Mesodermal cell (in vitro differentiated cells): ENCODE data around the gene PLIN4.
"Not testable (repeated sequence)": the region's sequence is repeated elsewhere in the genome, so short reads cannot be mapped to it uniquely, and the experiment has no call there.

Experiments used
- H3K27ac ChIP-seq: 2 replicates; pipeline ENCODE4 v1.7.0; 2013; ENCODE audit warnings: mild to moderate bottlenecking, low read depth, low read length, moderate library complexity; ENCODE audit not compliant: severe bottlenecking
- H3K36me3 ChIP-seq: 2 replicates; pipeline ENCODE4 v1.7.1; 2013; ENCODE audit warnings: mild to moderate bottlenecking, low read length, moderate library complexity; ENCODE audit not compliant: control insufficient read depth, insufficient read depth
- H3K4me1 ChIP-seq: one replicate; pipeline ENCODE4 v1.7.1; 2013; ENCODE audit warnings: mild to moderate bottlenecking, low read length; ENCODE audit not compliant: insufficient read depth, control insufficient read depth, poor library complexity, severe bottlenecking
- H3K4me3 ChIP-seq: 2 replicates; pipeline ENCODE4 v1.7.0; 2013; ENCODE audit warnings: low read length, control low read depth, mild to moderate bottlenecking; ENCODE audit not compliant: insufficient read depth, poor library complexity, severe bottlenecking; ENCODE audit errors: extremely low read depth
- H3K9me3 ChIP-seq: 2 replicates; pipeline ENCODE4 v1.7.1; 2013; ENCODE audit warnings: mild to moderate bottlenecking, low read length, moderate library complexity; ENCODE audit not compliant: control insufficient read depth
- WGBS, 2 experiments: methylation state at CpG; one replicate each; pipeline ENCODE4 v1.1.5; 2013; ENCODE audit warnings: missing lambda C conversion rate in 2 of 2; ENCODE audit not compliant: insufficient coverage in 2 of 2; 5-methylcytosine and 5-hydroxymethylcytosine counted together

Gene PLIN4

DNA sequence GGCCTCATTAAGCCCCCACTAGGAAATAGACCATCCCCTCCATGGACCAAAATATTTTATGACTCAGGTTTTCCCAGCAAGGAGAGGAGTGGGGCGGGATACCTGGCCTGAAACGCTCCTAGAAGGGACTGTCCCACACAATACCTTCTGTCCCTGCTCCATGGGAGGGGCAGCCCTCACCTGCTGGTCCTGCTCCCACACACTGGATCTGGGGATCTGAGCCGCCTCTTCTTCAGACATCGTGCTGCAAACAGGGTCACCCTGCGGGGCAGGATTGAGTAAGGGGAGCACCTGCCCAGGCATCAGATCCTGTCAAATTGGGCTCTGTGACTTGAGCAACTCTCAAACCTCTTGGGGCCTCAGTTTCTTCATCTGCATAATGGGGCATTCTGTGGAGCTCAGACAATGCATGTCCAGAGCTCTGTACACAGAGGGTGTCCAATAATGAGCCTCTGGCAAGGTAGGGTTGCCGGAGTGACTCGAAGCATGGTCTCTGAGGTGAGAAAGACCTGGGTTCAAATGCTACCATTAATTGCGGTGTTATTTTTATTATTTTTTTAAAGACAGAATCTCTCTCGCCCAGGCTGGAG, 15.6 kb upstream of the PLIN4 start:
- H3K4me1 ChIP-seq: no peaks in the 10 kb centered on the region
- H3K27ac ChIP-seq: no peak overlapping the region
- no peak overlapping the region for H3K4me3 ChIP-seq
- no peaks in the 10 kb centered on the region for H3K36me3 ChIP-seq
- no peaks in the 10 kb centered on the region for H3K9me3 ChIP-seq
- 82 to 90% methylated on average over 6 to 8 of the region's 9 CpGs for WGBS, 2 experiments

DNA sequence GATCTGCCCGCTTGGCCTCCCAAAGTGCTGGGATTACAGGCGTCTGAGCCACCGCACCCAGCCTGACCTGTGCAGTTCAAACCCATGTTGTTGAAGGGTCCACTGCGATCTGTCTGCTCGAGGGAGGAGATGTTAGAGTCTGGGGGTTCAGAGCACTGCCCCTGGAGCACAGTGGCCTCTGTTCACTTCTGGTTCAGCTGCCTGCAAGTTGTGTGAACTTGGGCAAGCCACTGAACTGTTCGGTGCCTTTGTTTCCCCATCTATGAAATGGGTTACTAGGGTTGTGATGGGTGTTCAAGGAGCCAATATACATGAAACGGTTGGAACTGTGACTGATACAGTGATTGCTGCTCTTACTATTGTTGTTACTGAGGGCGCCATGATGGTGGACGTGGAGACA, 15.0 kb upstream of the PLIN4 start:
- no peaks in the 10 kb centered on the region for H3K4me1 ChIP-seq
- no peak overlapping the region for H3K27ac ChIP-seq
- WGBS, 2 experiments: 83 to 90% methylated on average over 9 of the region's 9 CpGs
- H3K36me3 ChIP-seq: no peaks in the 10 kb centered on the region
- H3K9me3 ChIP-seq: no peaks in the 10 kb centered on the region
- H3K4me3 ChIP-seq: no peak overlapping the region

DNA sequence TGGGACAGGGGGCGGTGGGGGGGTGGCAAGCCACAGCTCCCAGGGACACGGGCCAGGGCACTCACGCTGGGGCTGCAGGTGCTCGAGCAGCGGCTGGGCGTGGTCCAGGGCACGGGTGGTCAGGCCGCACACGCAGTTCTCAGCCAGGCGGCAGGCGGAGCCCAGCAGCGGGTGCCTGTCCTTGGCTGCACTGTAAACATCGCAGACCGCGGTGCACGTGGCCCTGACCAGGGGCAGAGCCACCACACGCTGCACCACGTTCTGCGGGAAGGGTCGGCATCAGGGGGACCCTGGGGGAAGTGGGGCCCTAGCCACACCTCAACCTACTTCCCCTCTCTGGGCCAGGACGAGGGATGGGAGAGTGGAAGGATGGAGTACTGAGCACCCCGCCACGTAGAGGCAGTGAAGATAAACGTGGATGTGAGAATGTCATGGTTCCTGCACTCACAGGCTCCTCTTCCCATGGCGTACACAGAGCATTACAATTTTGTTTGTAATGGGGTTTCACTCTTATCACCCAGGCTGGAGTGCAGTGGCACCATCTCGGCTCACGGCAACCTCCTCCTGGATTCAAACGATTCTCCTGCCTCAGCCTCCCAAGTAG, 13.4 kb upstream of the PLIN4 start:
- H3K9me3 ChIP-seq: no peaks in the 10 kb centered on the region
- no peaks in the 10 kb centered on the region for H3K4me1 ChIP-seq
- H3K4me3 ChIP-seq: no peak overlapping the region
- H3K36me3 ChIP-seq: no peaks in the 10 kb centered on the region
- 79 to 87% methylated on average over 16 to 26 of the region's 28 CpGs for WGBS, 2 experiments
- no peak overlapping the region for H3K27ac ChIP-seq

DNA sequence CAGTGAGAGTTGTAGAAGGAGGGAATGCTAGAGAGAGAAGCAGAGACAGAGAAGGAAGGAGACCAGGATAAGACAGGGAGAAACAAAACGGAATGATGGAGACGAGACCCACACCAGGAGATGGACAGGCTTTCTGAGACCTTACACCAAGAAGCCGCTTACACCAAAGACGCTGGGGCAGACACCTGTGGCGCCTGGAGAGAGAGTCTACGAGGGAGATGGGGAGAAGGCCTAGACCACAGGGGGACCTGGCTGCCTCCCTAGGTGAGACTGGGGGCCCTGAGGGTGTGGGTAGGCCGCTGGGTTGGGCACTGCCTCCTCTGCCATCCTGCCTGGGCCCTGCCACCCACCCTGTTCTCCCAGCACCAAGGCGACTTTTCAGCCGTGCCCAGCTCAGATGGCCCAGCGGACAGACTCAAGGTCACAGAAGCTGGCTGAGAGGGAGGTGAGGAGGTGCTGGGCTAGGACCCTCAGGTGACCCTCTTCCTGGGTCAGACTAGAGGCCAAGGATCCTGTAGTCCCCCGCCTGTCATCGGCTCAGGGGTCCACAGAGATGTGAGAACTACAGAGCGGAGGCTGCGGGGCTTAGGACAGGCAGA, 11.7 kb upstream of the PLIN4 start:
- 82 to 87% methylated on average over 8 to 14 of the region's 14 CpGs for WGBS, 2 experiments
- no peaks in the 10 kb centered on the region for H3K4me1 ChIP-seq
- no peak overlapping the region for H3K4me3 ChIP-seq
- H3K27ac ChIP-seq: no peak overlapping the region
- no peaks in the 10 kb centered on the region for H3K36me3 ChIP-seq
- no peaks in the 10 kb centered on the region for H3K9me3 ChIP-seq

DNA sequence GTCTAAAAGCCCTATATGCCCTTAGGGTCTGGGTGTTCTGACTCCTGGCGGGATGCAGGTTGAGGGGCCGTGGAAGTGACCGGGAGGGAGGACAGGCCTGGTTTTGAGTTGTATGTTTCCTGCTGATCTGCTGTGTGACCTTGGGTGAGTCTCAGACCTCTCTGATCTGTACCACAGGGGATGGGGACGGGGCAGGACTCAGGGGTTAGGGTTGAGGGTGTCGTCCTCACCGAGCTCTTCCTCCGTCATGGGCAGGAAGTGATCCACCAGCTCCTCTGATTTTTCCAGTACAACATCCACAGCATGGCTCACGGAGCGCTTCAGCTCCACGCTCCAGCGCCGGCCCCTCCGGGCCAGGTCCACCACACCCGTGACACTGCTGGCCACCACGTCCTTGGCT, 10.6 kb upstream of the PLIN4 start:
- Histone ChIP-seq H3K4me3 (no peak overlapping the region), H3K36me3 (no peaks in the 10 kb centered on the region), H3K27ac (no peak overlapping the region), H3K9me3 (no peaks in the 10 kb centered on the region), H3K4me1 (no peaks in the 10 kb centered on the region)
- WGBS, 2 experiments: 84 to 90% methylated on average over 11 to 14 of the region's 15 CpGs

DNA sequence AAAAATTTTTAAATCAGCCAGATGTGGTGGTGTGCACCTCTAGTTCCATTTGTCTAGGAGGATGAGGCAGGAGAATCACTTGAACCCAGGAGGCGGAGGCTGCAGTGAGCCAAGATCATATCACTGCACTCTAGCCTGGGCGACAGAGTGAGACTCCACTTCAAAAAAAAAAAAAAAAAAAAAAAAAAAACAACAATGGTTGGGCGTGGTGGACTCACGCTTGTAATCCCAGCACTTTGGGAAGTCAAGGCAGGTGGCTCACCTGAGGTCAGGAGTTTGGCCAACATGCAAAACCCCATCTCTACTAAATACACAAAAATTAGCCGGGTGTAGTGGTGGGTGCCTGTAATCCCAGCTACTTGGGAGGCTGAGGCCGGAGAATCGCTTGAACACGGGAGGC, 9.1 kb upstream of the PLIN4 start:
- WGBS, 2 experiments: 88 to 97% methylated on average over 3 to 4 of the region's 8 CpGs

DNA sequence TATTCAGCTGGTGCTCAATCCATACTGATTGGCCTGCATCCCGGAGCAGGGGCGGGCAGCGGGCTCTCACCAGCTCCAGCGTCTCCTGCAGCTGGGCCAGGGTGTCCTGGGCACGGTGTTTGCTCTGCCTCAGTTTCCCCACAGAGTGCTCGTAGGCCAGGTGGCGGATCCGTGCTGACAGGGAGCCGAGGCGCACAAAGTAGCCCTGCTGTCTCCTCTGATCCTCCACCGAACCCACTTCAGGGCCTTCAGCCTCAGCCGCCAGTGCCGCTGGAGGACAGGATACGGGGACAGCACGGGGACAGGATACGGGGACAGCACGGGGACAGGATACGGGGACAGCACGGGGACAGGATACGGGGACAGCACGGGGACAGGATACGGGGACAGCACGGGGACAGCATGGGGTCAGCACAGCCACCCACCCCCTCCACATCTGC, 7.3 kb upstream of the PLIN4 start:
- Histone ChIP-seq H3K27ac (no peak overlapping the region), H3K4me3 (no peak overlapping the region), H3K36me3 (no peaks in the 10 kb centered on the region), H3K9me3 (no peaks in the 10 kb centered on the region), H3K4me1 (no peaks in the 10 kb centered on the region)
- WGBS, 2 experiments: 85 to 90% methylated on average over 14 to 17 of the region's 23 CpGs

More for the DNA sequence above, 9.1 kb upstream of the PLIN4 start:
- not testable (repeated sequence) for H3K4me3 ChIP-seq, H3K27ac ChIP-seq, H3K36me3 ChIP-seq, H3K4me1 ChIP-seq, H3K9me3 ChIP-seq

DNA sequence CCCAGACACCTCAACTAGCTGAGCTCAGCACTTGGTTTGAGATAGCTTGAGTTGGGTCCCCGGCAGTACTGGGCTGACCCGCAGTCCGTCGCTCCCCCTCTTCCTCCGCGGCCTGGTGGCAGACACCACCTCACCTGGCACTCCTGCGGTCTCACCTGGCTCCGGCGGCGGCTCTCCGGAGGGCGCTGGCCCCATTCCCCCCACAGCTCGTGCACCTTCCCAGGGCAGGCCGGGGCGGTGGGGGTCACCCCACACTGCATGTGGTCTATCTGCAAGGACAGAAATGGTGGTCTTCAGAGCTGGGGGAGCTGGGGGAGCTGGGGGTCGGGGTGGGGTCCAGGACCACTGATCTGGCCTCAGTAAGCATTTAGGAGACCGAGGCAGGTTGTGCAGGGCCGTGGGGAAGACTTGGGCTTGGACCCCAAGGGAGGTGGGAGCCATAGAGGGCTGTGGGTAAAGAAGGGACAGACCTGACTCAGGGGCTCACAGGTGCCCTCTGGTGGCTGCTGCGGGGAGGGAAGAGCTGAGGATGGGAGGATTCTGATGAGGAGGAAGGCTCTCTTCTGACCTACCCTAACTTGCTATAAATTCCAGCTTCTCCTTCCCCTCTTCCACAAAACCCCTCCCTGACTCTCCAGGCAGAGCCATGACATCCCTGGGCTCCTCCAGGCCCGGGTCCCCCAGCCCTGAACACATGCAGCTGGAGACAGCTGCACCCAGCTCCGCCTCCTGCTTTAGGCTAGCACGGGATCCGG, 6.7 kb upstream of the PLIN4 start:
- Histone ChIP-seq H3K9me3 (no peaks in the 10 kb centered on the region), H3K4me1 (no peaks in the 10 kb centered on the region), H3K4me3 (no peak overlapping the region), H3K36me3 (no peaks in the 10 kb centered on the region), H3K27ac (no peak overlapping the region)
- WGBS, 2 experiments: 73 to 82% methylated on average over 15 to 16 of the region's 23 CpGs

DNA sequence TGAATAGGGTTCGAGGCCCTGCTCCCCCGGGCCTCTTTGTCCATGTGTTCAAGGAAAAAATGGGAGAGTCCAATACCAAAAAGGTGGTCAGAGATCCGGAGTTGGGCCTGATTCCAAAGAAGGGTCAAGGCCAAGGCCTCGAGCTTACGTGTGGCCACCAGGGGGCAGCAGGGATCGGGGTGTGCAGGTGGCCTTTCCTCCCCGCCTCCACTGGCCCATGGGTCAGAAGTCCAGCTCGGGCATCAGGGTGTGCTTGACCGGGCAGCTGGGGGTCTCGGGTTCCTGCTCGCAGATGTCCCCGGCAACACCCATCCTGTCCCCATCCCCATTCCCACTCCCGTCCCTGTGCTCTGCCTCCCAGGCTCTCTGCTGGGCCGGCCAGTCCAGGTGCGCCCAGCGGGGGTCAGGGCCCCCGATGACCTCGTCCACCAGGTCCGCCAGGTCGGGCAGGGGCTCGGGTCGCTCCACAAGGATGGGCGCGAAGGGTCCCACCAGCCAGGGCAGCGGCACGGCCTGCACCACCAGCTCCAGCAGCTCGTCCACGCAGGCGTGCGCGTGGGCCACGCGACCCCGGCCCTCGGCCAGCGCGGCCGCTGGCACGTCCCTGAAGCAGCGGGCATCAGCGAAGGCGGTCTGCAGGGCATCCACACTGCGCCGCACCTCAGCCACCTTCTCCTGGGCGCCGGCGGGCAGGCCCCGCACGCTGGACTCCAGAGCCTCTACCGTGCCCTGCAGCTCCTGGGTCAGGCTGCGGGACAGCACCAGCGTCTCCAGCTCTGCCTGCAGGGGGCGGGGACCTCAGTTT, 5.2 kb upstream of the PLIN4 start:
- H3K4me3 ChIP-seq: no peak overlapping the region
- no peaks in the 10 kb centered on the region for H3K36me3 ChIP-seq
- no peaks in the 10 kb centered on the region for H3K9me3 ChIP-seq
- no peak overlapping the region for H3K27ac ChIP-seq
- 78% methylated on average over 44 to 51 of the region's 53 CpGs for WGBS, 2 experiments
- no peaks in the 10 kb centered on the region for H3K4me1 ChIP-seq

DNA sequence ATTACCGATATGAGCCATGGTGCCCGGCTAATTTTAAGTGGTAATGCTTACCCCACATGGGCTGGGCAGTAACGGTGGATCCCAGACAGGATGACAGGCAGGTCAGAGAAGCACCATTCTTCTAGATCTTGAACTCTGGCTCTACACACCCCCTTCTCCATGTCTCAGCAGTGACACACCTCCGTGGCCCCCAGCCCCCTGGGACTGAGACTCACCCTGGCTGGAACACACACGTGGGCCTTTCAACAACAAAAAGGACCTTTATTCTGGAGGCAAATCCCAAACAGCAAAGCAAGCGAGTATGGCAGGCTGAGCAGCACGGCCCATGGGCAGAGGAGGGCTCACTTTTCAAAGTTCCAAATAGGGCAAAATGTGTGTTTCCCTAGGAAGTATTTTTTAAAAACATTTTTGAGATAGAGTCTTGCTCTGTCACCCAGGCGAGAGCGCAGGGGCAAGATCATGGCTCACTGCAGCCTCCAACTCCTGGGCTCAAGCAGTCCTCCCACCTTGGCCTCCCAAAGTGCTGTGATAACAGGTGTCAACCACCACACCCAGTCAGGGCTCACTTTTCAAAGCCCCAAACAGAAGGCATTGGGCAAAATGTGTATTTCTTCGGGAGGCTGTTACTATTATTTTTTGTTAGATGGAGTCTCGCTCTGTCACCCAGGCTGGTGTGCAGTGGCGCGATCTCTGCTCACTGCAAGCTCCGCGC, 4.2 kb upstream of the PLIN4 start:
- Histone ChIP-seq H3K4me1 (no peaks in the 10 kb centered on the region), H3K4me3 (no peak overlapping the region), H3K36me3 (no peaks in the 10 kb centered on the region), H3K27ac (no peak overlapping the region), H3K9me3 (no peaks in the 10 kb centered on the region)
- 85 to 93% methylated on average over 6 to 15 of the region's 15 CpGs for WGBS, 2 experiments
